NCI-H2171 (cell line): ENCODE data around the gene C2orf68.
"Not testable (repeated sequence)": the region's sequence is repeated elsewhere in the genome, so short reads cannot be mapped to it uniquely, and the experiment has no call there.

Experiments
- DNase-seq: peaks from one replicate; lab custom pipeline; 2025; lab: John Stamatoyannopoulos, UW

The C2orf68 gene, protein sequence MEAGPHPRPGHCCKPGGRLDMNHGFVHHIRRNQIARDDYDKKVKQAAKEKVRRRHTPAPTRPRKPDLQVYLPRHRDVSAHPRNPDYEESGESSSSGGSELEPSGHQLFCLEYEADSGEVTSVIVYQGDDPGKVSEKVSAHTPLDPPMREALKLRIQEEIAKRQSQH

DNA sequence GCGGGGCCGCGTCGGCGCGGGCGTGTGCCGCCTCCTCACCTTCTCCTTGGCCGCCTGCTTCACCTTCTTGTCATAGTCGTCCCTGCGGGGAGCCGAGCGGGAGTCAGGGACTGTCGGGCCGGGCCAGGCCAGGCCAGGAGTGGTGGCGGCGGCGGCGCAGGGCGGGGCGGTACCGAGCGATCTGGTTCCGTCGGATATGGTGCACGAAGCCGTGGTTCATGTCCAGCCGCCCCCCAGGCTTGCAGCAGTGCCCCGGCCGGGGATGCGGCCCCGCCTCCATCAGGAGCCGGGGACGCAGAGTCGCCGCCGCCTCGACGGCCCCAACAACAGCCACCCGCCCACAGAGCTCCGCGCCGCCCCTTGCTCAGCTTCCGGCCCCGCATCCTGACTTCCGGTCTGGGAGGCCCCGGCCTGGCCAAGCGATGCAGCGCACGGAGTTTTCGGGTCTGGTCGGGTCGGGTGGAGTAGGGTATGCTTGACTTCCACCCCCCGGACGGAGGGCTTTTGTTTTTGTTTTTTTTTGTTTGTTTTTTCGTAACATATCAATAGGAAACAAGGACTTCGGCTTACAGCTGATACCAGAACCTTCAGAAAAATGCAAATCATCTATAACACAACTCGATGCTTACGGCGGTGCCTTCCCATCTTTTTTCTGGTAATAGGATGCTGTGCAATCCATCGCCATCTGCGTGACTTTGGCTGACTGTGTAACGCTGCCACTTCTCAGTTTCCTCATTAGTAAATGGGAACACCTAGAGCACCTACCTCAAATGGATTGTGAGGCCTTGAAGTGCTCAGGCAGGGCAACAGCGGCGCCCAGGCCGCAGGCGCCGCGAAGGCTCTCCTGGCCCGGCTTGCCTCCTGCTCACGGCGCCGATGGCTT lies at the start of gene C2orf68:
Gene C2orf68 (minus strand): TSS at position 362 of the 883 bp plus-strand sequence. CDS start 82 bp downstream, at position 280.
- DNase-seq = peak; percentile 89

DNA sequence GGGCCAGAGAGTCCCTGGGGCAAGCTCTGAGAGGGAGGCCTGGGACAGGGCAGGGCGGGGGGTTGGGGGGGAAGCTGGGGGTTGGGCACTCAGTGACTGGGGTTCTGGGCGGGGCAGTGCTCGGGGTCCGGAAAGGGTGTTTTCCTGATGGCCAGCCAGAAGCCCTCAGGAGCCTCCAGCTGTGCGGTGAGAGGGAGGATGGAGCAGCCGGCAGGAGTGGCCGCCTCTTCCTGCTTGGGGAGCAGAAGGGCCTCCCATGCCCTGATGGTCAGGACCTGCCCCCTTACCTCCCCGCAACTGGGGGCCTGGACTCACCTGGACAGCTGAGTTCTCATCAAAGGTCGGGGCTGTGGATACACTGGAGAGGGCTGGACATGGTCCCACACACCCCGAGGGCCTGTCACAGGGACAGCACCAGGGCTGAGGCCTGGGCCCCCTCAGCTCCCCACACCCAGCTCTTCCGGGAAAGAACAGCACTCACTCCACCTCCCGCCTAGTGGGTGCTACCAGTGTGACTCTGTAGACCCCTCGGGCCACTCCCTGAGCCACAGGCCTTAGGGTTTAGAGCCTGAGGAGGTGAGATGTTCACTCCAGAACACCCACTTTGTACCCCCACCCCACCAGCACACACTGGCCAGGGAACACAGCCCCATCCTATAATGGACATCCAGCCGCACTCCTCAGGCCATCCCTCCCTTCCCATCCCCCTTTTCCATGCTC lies 49.4 kb upstream of the C2orf68 start:
- no peak for DNase-seq

DNA sequence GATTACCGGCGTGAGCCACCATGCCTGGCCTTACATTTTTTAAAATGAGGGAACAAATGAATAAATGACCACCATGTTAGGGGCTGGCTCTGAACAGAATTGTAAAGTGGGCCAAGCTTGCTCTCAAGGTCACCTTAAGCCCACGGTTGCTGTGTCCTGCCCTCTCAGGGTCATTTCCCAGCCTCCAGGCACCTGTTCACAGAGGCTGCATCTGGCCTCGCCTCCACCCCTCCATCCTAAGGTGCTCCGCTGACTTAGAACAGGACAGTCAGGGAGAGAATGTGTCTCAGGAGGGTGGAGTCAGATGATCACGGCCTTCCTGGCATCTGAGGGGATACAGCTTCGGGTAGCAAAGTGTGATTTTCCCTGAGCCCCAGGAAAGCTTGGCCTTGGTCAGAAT lies 48.9 kb upstream of the C2orf68 start:
- no peak for DNase-seq

DNA sequence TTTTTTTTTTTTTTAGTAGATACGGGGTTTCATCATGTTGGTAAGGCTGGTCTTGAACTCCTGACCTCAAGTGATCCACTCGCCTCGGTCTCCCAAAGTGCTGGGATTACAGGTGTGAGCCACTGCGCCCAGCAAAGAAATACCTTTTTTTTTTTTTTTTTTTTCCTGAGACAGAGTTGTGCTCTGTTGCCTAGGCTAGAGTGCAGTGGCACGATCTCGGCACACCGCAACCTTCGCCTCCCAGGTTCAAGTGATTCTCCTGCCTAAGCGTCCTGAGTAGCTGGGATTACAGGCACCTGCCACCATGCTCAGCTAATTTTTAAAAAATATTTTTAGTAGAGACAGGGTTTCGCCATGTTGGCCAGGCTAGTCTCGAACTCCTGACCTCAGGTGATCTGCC lies 48.4 kb upstream of the C2orf68 start:
- not testable (repeated sequence) for DNase-seq

DNA sequence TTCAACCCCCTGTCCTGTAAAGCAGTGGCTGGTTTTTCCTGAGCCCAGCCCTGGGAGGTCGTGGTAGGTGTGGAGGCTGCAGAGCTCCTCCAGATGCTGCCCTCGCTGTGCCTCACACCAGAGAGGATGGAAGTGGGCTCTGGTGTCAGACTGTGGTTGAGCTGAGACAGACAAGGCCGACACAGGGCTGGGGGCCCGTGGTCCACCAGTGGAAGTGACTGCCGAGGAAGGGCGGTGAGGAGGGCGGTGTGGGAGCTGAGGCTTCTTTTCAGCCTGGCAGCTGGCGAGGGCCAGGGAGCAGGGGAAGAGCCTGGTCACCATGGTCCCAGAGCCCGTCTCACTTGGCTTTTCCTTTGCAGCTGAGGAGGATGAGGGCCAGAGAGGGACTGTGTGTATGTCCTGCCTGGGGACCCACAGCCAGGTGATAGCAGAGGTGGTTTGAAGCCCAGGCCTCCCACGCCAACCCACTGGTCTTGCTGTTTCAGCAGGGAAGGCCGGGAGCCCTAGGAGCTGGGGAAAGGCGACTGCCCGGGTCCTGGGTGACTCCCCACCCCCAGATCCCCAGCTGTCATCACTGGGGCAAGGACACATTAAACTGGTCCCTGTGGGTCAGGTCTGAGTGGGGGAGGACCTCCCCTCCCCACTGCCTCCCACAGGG lies 47.6 kb upstream of the C2orf68 start:
- DNase-seq = no peak

DNA sequence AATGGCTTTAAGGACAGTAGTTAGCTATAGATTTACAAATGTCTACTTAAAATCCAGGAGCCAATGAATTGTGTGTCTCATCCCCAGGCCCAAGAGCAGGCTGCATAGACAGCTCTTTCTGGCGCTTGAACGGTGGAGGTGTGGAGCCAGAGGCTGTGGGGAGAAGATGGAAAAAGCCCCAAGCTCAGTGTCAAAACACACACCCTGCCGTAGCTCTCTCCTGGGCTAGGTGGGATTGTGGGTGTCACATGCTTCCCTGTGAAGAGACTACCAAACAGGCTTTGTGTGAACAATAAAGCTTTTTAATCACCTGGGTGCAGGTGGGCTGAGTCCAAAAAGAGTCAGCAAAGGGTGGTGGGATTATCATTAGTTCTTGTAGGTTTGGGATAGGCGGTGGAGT lies 45.5 kb upstream of the C2orf68 start:
- DNase-seq = not testable (repeated sequence)

DNA sequence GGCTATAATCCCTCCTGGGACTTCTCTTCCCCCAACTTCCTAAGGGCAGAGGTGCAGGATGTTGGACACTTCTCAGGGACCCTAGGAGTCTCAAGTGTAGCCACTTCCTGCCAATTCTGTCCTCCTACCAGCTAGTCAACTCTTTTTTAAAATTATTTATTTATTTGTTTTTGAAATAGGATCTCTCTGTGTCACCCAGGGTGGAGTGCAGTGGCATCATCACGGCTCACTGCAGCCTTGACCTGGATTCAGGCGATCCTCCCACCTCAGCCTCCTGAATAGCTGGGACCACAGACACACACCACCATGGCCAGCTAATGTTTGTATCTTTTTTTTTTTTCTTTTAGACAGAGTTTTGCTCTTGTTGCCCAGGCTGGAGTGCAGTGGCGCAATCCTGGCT lies 44.6 kb upstream of the C2orf68 start:
- no peak for DNase-seq

DNA sequence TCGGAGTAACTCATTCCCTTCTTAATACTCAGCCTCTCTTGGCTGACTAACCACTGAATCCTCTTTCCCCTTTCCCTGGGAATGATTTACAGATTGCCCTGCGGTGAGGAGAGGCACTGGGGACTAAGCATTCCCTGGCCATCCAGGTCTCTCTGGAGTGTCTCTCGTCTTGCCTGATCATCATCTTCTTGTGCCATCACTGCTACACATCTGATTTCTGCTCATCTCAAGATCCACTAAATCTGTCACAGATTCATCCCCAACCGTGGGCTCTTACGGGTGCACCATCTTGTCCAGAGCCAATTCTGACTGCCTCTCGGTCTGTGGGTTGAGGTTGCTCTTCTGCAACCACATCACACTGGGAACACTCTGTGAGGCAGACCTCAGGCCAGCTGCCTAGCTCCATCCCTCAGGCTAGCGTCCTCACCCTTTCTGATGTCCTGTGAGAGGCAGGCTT lies 44.1 kb upstream of the C2orf68 start:
- no peak for DNase-seq

DNA sequence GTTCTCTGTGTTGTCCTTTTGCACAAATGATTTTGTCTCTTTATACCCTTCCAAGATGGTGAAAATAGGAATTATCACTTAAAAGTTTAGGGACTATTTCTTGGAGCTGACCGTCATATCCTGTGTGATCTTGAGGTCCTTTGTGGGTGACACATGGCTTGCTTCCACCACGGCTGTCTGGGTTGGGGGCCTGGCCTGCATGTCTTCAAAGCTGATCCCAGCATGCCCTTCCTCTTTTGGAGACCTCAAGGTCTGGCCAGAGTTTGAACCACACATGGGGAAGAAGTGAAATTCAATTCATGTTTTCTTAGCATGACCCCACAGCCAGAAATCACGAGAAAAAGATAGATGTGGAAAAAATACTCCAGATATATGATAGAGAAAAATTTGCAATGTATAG lies 42.1 kb upstream of the C2orf68 start:
- no peak for DNase-seq

DNA sequence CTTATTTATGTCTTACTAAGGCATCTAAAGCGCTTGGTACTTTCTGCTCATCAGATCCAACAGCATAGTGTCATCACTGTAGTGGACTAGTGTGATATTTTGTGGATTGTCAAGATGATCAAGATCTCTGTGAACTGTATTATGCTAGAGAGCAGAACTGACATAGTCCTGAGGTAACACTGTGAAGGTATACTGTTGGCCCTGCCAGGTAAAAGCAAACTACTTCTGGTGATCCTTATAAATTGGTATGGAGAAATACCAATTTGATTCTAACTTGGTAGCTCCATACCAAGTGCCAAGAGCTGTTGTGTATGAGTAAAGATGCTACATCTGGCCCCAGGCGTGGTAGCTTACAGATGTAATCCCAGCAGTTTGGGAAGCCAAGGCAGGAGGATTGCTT lies 40.2 kb upstream of the C2orf68 start:
- DNase-seq = no peak

DNA sequence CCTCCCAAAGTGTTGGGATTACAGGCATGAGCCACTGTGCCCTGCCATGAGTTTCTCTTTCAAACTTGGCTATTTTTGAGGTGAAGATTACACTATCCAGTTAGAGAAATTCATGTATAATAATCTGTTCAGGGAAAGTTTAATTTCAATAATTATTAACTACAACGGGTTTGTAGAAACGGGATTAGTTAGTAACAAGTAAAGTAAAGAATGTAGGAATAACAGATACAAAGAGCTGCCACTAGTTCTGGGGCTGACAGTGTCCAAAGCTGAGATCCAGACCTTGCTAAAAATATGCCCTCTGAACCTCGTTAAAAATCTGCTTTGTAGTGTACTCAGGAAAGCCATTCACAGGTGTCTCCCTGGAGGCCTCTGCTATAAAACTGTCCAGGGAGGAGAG lies 39.2 kb upstream of the C2orf68 start:
- DNase-seq = no peak

DNA sequence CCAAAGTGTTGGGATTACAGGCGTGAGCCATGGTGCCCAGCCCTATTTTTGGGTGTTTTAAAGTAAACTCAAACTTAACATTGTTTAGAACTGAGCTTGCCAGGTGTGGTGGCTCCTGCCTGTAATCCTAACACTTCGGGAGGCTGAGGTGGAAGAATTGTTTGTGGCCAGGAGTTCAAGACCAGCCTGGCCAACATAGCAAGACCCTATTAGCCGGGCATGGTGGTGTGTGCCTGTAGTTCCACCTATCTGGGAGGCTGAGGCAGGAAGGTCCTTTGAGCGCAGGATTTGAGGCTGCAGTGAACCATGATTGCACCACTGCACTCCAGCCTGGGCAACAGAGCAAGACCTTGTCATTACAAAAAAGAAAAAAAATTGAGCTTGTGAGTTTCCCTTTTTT lies 38.6 kb upstream of the C2orf68 start:
- no peak for DNase-seq

DNA sequence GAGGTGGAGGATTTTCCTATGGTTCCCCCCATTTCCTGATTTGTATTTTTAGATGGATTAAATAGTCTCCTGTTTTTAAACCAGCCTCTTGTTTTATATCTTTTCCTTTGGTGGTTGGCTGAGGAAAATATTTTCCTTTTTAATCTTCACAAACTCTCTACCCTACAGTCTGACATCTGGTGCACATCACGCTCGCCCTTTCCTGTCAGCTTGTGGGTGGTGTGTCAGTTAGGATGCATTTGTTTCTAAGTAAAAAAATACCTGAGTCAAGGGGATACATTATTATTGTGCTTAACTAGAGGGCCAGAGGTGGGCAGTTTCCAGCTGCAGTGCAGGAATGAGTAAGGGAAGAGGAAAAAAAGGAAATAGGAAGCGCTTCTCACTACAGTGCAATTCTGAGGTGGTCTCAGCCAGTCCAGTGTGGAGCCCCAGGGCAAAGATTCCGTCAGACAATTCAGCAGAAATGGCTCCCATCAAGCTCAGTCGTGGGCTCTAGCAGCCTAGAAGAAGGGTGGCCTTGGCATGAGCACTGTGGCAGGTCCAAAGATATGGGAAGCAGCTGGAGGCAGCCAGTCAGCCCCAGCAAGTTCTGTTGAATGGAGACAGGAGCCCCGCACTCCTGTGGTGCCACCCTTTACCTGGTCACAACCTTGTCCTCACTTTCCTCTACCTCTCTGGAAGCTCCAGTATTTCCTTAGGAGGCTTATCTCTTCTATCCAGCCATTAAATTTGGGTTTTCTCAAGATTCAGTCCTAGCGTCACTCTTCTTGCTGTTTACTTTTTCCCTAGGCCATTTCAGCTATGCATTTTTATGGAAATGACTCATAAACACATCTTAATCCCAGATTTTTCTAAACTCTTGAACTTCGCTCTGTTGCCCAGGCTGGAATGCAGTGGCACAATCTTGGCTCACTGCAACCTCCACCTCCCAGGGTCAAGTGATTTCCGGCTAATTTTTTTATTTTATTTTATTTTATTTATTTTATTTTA lies 37.6 kb upstream of the C2orf68 start:
- no peak for DNase-seq

DNA sequence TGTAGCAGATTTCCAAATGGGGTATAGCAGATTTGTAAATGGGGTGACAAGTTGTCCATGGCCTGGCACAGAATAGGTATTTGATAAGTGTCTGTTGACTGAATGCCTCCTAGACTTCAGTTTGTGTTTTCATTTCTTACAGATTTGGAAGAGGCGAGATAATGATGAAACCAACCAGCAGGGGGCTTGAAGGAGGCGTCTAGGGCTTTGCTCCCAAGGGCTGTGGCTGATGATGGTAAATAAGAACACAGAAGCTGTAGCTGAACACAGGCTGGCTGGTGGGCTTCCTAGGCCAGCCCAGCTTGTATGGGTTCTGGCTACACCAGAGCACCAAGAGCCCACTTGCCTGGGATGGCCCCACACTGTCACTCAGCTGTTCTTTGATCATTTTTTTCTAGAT lies 36.8 kb upstream of the C2orf68 start:
- DNase-seq = peak; percentile 13

DNA sequence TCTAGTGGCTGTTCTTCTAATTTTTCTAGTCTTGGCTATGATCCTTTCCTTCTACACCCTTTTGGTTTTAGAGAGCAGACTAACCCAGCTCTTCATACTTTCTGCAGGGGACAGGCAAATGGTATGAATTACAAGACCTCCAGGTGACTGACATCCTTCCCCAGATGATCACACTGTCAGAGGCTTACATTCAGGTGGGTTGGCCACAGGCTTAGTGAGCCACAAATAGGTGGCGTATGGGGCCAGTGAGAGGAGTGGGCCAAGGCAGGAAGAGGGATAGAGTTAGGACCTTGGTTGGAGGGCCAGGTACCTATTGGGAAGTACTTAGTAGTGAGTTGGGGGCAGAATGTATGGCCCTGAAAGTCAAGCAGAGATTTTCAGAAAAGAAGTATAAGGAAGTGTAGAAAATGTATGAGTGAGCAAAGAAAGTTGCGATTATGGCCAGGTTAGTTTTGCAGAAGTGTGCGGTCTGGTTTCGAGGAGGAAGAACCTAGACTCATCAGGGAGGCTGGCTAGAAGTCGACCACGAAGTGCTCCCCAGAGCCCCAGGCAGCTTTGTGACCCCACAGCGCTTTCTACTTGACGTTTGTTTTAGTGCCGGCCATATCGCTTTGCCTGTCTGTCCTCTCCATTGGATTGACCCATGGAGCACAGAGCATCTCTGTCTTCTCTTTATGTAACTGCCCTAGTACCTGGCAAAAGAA lies 36.1 kb upstream of the C2orf68 start:
- DNase-seq = no peak

DNA sequence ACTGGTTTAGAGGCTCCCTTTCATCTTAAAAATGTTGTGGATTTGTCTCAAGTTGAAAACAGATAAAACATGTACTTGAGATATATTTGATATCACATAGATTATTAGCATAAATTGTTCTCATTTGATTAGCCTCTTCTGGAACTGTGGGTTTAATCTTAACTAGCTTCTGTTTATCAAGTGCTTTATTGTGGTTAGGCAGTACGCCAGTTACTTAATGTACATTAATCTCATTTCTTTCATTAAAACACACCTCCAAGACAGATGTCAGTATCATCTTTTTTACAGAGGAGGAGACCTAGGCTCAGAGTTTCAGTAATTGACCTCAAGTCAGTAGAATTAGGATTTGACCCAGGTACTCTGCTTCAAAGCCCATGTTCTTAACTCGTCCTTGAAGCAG lies 34.3 kb upstream of the C2orf68 start:
- DNase-seq = no peak

DNA sequence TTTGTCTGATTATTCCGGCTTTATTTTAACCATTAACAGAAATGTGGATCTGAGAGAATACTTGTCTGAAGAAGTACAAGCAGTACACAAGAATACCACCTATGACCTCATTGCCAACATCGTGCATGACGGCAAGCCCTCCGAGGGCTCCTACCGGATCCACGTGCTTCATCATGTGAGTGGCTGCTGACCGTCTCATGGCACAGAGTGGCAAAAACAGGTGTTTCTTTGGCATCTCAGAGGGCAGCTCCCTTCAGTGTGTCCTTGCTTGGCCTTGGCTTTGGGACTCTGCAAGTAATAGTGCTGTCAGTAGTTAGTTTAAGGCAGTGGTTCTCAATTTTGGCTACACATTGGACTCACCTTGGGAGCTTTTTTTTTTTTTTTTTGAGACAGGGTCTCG lies 33.0 kb upstream of the C2orf68 start:
- DNase-seq = no peak

DNA sequence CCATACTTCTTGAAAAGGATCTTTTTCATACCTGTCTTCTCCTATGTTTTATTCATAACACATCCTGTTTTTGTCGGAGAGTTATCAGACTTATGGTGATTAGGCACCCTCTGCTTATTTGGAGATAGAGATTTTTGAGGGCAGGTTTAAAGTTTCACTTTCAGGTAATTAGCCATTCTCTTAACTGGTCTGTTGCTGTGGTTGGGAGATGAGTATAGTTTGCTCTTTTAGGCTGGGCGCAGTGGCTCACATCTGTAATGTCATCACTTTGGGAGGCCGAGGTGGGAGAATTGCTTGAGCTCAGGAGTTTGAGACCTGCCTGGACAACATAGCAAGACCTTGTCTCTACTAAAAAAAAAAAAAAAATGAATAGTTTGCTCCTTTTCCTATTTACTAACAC lies 30.9 kb upstream of the C2orf68 start:
- DNase-seq = no peak

DNA sequence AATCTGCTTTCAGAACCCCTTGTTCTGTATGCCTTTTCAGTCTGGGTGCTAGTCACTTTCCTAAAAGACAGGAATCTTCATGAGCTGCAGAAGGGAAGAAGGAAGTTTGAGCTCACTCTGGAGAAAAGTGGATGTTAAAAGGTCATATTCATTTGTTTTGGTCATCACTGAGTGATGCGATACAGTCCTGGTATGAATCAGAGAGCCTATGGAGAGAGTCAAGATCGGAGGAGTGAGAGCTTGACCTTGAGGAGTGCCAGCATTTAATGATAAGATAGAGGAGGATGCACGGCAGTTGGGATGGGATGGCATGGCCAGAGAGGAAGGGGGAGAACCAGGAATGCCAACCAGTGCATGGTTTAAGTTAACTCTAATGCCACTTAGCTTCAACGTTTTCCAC lies 23.8 kb upstream of the C2orf68 start:
- no peak for DNase-seq

DNA sequence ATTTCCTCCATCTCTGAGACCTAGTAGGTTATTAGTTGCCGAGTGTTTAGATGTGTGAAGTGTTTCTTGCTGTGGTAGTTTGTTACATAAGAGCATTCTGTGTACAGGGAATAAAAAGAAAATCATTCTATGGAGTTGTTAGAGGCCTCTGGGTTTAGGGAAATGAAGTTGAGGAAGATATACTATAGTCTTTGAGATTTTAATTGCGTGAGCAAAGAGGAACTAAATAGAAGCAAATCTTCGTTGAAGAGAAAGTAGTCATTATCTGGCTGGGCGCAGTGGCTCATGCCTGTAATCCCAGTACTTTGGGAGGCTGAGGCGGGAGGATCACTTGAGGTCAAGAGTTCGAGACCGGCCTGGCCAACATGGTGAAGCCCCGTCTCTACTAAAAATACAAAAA lies 23.1 kb upstream of the C2orf68 start:
- no peak for DNase-seq

DNA sequence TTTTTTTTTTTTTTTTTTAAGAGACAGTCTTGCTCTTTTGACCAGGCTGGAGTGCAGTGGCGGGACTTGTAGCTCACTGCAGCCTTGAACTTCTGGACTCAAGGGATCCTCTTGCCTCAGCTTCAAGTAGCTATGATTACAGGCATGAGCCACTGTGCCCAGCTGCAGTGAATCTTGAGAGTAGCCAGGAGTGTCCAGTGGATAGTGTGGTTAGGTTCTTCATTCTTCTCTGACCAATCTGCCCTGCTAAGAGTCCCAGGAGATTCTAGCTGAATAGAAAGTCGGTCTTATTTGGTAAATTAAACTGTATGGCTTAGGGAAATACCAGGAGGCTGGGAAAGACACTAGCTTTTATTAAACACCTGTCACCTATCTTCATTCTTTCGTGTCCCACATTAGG lies 19.4 kb upstream of the C2orf68 start:
- DNase-seq = no peak
